ENCODE data around the gene CBR4.
"Not testable (repeated sequence)": the region's sequence is repeated elsewhere in the genome, so short reads cannot be mapped to it uniquely, and the experiment has no call there.

CBR4 gene

DNA sequence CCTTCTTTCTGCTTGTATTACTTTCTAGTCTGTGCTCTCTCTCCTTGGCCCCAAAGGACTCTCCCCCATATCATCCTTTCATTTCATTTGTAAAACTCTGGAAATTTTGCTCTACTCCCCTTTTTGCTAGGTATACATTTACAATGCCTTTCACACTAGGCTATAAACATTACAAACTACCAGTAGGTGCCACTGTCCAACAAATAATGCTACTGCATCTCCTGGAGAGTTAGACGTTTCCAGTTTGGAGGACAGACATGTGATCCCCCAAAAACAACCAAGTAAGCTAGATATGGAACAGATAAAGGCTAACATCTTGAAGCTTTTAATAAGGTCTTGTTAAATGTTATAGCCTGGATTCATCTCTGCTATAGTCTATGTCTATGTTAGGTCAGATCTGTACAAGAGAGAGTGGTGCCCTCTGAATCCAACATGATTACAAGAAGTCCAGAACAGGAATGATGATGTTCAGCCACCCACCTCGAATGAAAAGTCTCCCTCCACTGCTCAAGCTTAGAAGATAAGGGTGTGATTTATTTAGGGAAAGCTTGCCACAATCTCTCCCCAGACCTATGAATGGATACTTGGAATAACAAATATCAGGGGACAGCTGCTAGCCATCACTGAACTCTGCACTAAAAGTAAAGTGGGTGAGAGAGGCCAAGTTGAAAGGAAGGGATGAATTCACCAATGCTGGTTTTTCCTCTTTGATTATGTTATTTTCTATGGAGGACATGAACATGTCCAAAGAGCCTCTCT is 14.3 kb downstream of the CBR4 start:
- DNase-seq (ENCODE audit: low read depth in 2 of 2, low spot score in 1 of 2), result no peak

DNA sequence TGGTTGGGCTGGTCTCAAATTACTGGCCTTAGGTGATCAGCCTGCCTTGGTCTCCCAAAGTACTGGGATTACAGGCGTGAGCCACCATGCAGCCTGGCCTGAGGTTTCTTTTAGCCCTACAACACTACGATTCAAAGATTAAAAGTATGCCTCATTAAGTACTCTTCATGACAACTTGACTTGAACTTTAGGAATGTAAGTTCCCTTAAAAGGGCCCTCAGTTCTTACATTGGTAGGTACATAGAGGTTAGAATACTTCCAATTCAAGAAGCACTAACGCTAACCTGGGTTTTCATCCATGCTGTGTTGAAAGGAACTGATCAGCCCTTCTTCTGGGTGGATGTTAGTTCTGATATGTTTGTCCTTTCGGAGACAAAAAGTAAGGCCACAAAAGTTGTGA is 15.1 kb downstream of the CBR4 start:
- no peak for DNase-seq (ENCODE audit: low read depth in 2 of 2, low spot score in 1 of 2)

DNA sequence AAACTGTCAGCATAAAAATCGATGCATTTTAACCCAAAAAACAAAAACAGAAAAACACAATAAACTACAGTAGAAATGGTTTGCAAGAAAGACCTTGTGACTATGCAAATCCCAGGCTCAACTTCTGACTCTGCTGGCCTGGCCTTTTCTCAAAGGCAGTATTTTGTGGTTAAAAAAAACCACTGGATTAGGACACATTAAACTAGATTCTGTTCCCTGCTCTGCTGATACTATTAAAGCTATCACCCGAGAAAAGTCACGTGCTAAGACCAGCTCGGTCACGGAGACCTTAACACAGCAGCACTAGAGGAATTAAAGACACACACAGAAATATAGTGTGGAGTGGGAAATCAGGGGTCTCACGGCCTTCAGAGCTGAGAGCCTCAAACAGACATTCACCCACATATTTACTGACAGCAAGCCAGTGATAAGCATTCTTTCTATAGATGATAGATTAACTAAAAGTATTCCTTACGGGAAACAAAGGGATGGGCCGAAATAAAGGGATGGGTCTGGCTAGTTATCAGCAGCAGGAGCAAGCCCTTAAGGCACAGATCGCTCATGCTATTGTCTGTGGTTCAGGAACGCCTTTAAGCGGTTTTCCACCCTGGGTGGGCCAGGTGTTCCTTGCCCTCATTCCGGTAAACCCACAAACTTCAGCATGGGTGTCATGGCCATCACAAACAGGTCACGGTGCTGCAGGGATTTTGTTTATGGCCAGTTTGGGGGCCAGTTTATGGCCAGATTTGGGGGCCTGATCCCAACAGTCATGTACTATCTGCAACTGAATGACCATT is 16.1 kb downstream of the CBR4 start:
- no peak for DNase-seq (ENCODE audit: low read depth in 2 of 2, low spot score in 1 of 2)

DNA sequence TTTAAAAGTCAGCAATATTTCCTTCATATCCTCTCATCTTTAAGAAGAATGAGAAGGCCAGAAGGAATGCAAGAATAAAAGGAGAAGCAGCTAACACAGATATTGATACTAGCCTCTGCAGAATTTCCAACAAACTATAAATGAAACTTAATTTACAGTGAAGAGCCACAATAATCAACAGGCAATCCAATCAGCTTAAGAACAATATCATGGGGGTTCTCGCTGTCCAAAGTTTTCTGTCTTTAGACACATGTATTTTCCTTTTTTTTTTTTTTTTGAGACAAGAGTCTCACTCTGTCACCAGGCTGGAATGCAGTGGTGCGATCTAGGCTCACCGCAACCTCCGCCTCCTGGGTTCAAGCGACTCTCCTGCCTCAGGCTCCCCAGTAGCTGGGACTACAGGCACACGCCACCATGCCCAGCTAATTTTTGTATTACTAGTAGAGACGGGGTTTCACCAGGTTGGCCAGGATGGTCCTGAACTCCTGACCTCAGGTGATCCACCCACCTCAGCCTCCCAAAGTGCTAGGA is 17.0 kb downstream of the CBR4 start:
- DNase-seq (ENCODE audit: low read depth in 2 of 2, low spot score in 1 of 2), result not testable (repeated sequence)

DNA sequence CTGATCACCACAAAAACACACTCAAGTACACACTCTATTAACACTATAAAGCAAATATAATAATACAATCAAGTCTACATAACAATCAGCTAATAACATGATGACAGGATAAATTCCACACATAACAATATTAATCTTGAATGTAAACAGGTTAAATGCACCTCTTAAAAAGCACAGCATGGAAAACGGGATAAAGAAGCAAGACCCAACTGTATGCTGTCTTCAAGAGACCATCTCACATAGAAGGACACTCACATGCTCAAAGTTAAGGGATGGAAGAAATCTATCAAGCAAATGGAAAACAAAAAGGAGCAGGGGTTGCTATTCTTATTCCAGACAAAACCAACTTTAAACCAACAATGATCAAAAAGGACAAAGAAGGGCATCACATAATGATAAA is 28.1 kb downstream of the CBR4 start:
- no peak for DNase-seq (ENCODE audit: low read depth in 2 of 2, low spot score in 1 of 2)

DNA sequence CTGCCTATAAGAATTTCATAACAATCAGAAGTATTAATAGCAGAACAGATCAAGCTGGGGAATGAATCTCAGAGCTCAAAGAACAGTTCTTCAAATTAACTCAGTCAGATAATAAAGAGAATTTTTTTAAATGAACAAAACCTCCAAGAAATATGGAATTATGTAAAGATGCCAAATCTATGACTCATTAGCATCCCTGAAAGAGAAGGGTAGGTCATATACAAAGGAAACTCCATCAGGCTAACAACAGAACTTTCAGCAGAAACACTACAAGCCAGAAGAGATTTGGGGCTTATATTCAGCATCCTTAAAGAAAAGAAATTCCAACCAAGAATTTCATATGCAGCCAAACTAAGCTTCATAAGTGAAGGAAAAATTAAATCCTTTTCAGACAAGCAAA is 28.6 kb downstream of the CBR4 start:
- no peak for DNase-seq (ENCODE audit: low read depth in 2 of 2, low spot score in 1 of 2)

DNA sequence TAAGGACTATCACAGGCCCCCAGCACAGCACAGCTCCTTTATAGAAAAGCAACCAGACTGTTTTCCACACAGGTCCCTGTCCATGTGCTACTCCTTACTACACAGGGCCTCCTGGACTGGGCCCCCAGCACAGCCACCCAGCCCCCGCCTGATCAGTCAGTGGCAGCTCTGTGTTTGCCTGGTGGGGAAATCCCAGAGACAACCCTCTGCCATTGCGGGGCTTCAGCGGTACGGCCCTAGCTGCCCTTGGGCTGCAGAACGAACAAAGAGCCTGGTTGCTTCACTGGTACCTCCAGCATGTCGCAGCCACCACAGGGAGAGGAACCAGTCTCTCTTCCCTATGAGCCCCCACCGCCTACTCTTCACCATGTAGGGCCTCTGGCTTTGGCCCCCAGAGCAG is 30.7 kb downstream of the CBR4 start:
- no peak for DNase-seq (ENCODE audit: low read depth in 2 of 2, low spot score in 1 of 2)

DNA sequence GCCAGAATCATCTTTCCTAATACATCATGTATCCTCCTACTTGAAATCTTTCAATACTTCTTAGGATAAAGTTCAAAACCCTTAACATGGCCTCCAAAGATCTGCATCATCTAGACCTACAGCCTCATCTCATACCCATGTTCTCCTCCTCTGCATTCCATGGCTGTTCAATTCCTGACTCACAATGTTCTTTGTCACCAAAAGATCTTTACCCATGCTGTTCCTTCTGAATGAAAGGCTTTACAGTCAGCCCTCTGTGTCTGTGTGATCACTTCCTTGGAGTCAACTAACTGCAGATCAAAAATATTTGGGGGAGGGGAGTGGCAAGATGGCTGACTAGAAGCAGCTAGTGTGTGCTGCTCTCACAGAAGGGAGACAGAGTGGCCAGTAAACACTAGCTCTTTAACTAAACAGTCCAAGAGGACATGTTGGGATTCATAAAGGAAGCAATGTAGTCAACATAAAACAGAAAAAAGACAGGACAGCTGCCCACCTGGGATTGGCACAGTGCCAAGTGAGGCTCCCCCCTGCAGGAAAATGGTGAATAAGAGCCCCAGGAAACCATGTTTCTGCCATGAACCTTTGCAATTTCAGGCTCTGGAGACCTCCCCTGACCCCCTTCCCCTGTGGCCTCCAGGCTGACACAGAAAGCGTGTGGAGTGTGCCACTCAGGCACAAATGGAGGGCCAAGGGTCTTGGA is 31.9 kb downstream of the CBR4 start:
- DNase-seq (ENCODE audit: low read depth in 2 of 2, low spot score in 1 of 2), result no peak

DNA sequence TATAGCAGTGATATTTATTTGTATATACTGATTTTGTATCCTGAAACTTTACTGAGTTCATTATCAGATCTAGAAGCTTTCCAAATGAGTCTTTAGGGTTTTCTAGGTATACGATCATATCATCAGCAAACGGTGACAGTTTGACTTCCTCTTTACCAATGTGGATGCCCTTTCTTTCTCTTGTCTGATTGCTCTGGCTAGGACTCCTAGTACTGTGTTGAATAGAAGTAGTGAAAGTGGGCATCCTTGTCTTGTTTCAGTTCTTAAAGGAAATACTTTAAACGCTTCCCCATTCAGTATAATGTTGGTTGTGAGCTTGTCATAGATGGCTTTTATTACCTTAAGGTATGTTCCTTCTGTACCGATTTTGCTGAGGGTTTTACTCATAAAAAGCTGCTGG is 37.5 kb downstream of the CBR4 start:
- DNase-seq (ENCODE audit: low read depth in 2 of 2, low spot score in 1 of 2), result no peak

DNA sequence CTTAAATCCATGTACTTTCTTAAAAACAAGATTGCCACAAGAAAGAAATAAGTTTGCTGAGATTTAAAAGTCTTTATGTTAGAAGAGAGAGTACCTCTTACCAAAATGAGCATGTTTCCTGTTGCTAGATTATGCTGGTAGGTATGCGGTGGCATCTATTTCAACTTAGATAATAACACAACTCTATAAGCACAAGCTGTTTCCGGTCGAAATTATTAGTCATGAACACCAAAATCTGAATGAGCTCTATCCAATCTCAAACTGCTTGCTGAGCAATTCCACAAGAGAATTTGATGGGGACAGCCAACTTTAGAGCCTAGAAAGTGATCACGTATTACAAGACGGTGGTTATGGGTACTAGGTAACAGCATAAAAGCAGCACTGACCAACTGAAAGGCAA is 49.3 kb downstream of the CBR4 start:
- DNase-seq (ENCODE audit: low read depth in 2 of 2, low spot score in 1 of 2), result no peak

DNA sequence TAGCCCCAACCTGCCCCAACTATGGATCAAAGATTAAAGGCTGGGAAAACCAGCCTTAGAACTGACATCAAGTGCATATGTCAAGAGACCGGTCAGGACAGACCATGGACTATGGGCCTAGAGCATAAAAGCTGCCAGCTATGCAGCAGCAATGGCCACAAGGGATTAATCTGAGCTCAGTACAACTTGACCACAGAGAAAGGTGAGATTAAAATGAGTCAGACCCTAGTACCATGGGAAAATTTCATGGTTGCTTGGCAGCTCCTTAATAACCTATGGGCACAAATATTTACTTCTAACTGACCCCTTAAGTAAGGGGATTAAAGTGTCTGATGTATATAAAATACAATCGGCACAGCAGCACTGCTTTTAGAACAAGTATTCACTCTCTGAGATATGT is 54.4 kb downstream of the CBR4 start:
- no peak for DNase-seq (ENCODE audit: low read depth in 2 of 2, low spot score in 1 of 2)

DNA sequence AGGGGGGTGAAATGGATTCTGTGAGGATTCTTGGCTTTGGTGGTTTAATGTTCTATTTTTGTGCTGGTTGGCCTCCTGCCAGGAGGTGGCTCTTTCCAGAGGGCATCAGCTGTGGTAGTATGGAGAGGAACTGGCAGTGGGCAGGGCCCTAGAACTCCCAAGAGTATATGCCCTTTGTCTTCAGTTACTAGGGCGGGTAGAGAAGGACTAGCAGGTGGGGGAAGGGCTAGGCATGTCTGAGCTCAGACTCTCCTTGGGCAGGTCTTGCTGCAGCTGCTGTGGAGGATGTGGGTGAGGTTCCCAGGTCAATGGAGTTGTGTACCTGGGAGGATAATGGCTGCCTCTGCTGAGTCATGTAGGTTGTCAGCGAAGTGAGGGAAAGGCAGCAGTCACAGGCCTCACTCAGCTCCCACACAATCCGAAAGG is 57.2 kb downstream of the CBR4 start:
- DNase-seq (ENCODE audit: low read depth in 2 of 2, low spot score in 1 of 2), result not testable (repeated sequence)

DNA sequence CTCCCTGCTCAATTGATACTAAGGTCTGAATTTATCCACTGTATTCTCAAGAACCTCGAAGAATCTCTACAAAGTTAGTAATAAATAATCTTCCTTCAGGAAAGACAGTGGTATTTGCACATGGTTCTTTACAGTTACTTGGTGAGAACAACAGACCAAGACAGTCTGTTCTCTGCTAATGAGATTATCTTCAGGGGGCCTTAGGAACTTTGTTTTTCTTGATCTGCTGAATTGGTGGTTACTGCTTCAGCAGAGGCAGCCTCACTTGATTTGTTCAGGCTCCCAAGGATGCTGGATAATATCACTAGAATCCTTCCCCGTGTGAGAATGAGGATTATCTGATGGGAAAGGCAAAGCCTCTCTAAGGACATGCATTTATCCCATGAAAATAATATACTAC is 64.8 kb downstream of the CBR4 start:
- no peak for DNase-seq (ENCODE audit: low read depth in 2 of 2, low spot score in 1 of 2)

DNA sequence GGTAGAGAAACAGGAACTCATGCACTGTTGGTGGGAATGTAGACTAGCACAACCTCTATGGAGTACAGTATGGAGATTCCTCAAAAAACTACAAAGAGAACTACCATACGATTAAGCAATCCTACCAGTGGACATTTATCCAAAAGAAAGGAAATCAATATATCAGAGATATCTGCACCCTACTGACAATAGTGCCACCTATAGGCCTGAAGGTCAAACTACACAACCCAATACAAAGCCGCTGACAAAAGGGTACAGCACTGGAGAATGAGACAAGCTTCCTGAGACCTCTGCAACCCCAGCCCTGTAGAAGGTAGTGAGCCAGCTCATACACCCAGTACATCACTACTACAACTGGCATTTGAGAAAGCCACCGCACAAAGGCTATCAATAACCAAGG is 67.1 kb downstream of the CBR4 start:
- no peak for DNase-seq (ENCODE audit: low read depth in 2 of 2, low spot score in 1 of 2)

Measured in stimulated activated CD8-positive, alpha-beta memory T cell treated with anti-CD3 and anti-CD28 coated beads, Interleukin-4, amount 100 ng/mL, for 1 hour (primary cell).